Measurements from ENCODE around the gene FRYL.
"Not testable (repeated sequence)": the region's sequence is repeated elsewhere in the genome, so short reads cannot be mapped to it uniquely, and the experiment has no call there.

FRYL gene

DNA sequence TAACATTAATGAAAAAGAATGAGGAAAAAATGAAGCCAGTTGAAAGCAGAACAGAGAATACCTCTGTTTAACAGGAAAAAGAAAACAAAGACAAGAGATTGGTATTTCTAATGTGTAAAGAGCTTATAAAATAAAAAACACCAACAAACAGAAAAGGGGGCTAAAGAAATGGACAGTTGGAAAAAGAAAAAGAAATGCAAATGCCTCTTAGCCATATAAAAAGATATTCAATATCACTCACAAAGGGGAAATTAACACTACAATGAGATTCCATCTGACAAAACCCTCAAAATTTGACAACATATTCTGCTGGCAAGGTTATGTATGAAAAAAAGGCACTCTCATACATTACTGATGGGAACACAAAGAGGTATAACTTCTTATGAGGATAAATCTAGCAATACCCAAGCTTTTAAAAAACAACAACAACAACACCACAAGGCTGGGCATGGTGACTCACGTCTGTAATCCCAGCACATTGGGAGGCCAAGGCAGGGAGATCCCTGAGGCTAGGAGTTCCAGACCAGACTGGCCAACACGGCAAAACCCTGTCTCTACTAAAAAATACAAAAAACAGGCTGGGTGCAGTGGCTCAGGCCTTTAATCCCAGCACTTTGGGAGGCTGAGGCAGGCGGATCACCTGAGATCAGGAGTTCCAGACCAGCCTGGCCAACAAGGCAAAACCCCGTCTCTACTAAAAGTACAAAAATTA lies 75.8 kb downstream of the FRYL start:
- no peak for DNase-seq (ENCODE audit: extremely low read depth, insufficient read length)
- H3K36me3 ChIP-seq (ENCODE audit: control insufficient read depth, insufficient read depth, low read length), result no peaks in the 10 kb centered on the region
- no peaks in the 10 kb centered on the region for H3K27me3 ChIP-seq (replicated peaks; ENCODE audit: control insufficient read depth, insufficient read depth, low read length)
- TF ChIP-seq, protein P1, sequence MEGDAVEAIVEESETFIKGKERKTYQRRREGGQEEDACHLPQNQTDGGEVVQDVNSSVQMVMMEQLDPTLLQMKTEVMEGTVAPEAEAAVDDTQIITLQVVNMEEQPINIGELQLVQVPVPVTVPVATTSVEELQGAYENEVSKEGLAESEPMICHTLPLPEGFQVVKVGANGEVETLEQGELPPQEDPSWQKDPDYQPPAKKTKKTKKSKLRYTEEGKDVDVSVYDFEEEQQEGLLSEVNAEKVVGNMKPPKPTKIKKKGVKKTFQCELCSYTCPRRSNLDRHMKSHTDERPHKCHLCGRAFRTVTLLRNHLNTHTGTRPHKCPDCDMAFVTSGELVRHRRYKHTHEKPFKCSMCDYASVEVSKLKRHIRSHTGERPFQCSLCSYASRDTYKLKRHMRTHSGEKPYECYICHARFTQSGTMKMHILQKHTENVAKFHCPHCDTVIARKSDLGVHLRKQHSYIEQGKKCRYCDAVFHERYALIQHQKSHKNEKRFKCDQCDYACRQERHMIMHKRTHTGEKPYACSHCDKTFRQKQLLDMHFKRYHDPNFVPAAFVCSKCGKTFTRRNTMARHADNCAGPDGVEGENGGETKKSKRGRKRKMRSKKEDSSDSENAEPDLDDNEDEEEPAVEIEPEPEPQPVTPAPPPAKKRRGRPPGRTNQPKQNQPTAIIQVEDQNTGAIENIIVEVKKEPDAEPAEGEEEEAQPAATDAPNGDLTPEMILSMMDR (IDR thresholded peaks at IDR 0.05; ENCODE audit: insufficient read depth, low read length, poor library complexity, severe bottlenecking), result no peak
- no peak overlapping the region for H3K4me3 ChIP-seq (replicated peaks; ENCODE audit: low read depth, low read length)

DNA sequence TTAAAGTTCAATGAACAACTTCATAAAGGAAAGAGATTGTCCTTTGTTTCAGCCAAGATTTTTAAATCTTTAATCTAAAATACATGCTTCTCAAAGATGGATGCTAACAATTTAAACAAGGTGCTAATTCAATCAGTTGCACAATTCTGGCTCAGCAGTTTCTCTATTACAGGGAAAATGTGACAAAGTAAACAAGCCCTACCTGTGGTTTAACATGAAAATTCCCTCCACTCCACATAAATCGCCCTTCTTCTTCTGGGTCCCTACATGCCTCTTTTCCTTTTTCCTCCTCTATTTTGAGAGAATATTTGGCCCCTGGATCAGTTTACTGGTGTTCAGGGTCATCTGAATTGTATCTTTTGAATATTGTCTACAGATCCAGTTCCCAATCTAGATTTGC lies 80.6 kb downstream of the FRYL start:
- TF ChIP-seq, protein P1 (IDR thresholded peaks at IDR 0.05; ENCODE audit: insufficient read depth, low read length, poor library complexity, severe bottlenecking), result no peak
- H3K36me3 ChIP-seq (ENCODE audit: control insufficient read depth, insufficient read depth, low read length), result no peaks in the 10 kb centered on the region
- no peak overlapping the region for H3K4me3 ChIP-seq (replicated peaks; ENCODE audit: low read depth, low read length)
- DNase-seq (ENCODE audit: extremely low read depth, insufficient read length), result no peak
- no peaks in the 10 kb centered on the region for H3K27me3 ChIP-seq (replicated peaks; ENCODE audit: control insufficient read depth, insufficient read depth, low read length)

DNA sequence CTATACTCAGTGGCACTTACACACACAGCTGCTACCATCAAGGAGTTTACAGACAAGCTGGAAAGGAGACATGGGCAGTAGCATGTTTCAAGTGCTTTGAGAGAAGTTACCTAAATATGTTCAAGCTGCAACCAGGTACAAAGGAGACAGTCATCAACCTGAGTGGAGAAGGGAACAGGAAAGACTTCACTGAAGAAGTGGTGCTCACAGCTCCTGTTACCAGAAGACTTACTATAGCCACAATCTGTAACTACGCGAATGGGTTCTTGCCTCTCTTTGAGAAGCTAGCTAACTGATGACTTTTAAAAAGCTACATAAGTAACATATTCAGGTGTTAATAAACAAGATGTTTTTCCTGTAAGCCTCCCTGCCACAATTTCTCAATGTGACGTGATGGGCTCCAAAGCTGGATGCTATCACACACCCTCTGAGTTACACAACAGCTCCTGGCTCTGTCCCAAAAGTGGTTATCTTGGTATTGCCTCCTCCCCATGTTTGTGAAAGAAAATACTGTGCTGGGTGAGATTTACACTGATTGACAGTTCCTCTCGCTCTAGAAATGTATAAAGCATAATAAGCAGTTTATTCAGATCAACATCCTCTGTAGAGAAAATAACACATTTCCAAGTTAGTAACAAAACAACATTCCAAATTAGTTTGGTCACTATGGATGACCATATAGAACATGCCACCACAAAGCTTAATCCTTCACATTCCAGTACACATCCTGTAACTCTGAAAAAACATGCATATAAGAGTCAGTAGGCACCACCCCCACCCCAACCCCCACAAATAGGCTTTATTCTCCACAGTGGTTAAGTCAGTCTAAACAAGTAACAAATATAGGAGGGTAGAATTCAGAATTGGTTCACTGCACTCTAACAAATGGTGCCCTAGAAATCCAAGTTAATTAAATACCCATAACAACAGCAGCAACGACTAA lies 81.8 kb downstream of the FRYL start:
- TF ChIP-seq, protein P1 (IDR thresholded peaks at IDR 0.05; ENCODE audit: insufficient read depth, low read length, poor library complexity, severe bottlenecking), result no peak
- Histone ChIP-seq H3K36me3 (ENCODE audit: control insufficient read depth, insufficient read depth, low read length) (no peaks in the 10 kb centered on the region), H3K4me3 (replicated peaks; ENCODE audit: low read depth, low read length) (no peak overlapping the region), H3K27me3 (replicated peaks; ENCODE audit: control insufficient read depth, insufficient read depth, low read length) (no peaks in the 10 kb centered on the region)
- DNase-seq (ENCODE audit: extremely low read depth, insufficient read length), result no peak

DNA sequence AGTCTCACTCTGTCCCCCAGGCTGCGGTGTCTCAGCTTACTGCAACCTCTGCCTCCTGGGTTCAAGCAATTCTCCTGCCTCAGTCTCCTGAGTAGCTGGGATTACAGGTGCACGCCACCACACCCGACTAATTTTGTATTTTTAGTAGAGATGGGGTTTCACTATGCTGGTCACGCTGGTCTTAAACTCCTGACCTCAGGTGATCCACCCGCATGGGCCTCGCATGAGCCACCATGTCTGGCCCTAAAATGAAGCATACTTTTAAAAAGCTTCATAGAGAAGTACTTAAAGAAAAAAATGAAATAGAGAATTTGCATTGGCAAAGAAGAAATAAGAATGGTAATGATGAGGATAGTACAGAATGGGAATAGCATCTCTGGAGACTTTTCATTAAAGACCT lies 82.6 kb downstream of the FRYL start:
- not testable (repeated sequence) for H3K27me3 ChIP-seq (replicated peaks; ENCODE audit: control insufficient read depth, insufficient read depth, low read length); H3K4me3 ChIP-seq (replicated peaks; ENCODE audit: low read depth, low read length); H3K36me3 ChIP-seq (ENCODE audit: control insufficient read depth, insufficient read depth, low read length); DNase-seq (ENCODE audit: extremely low read depth, insufficient read length)

DNA sequence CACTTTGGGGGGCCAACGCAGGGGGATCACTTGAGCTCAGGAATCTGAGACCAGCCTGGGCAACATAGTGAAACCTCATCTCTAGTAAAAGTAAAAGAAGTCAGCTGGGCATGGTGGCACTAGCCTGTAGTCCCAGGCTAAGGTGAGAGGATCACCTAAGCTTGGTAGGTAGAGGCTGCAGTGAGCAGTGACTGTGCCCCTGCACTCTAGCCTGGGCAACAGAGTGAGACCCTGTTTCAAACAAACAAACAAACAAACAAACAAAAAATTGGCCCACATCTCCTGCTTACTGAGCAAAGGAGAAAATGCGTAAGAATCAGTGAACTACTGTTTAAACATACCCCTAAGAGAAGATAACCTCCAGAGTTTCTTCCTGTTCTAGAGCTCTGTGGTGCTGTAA lies 85.3 kb downstream of the FRYL start:
- Histone ChIP-seq H3K36me3 (ENCODE audit: control insufficient read depth, insufficient read depth, low read length) (no peaks in the 10 kb centered on the region), H3K4me3 (replicated peaks; ENCODE audit: low read depth, low read length) (no peak overlapping the region), H3K27me3 (replicated peaks; ENCODE audit: control insufficient read depth, insufficient read depth, low read length) (no peaks in the 10 kb centered on the region)
- no peak for DNase-seq (ENCODE audit: extremely low read depth, insufficient read length)
- TF ChIP-seq, protein P1 (IDR thresholded peaks at IDR 0.05; ENCODE audit: insufficient read depth, low read length, poor library complexity, severe bottlenecking), result no peak

Data from GM06990 (cell line).